Caco-2 (cell line): Measurements from ENCODE around the gene LRRC14B. TPM values are rescaled to one million over a fixed set of nuclear protein-coding genes. Genes with fewer than 3 reads are reported as not detected.

Experiments
- BruUV-seq: library from RNA; stranded (reverse); fragments of 400-500 nt; replicated peaks from 2 replicates; lab custom pipeline; 2021; lab: Mats Ljungman, UMichigan
- CTCF ChIA-PET: fragments of 300-600 bp; sonication (Branson Sonifier 250); formaldehyde crosslinking; loops from one replicate; lab custom pipeline; 2022; ENCODE audit warnings: antibody characterized with exemption; lab: Charles Lee
- POLR2A ChIA-PET: fragments of 300-600 bp; sonication (Branson Sonifier 250); formaldehyde crosslinking; loops from one replicate; lab custom pipeline; 2022; ENCODE audit warnings: antibody characterized with exemption; lab: Charles Lee
- DNase-seq, 2 experiments: peaks; one replicate each; pipeline versions ENCODE4 v3.0.0 to v3.0.0-alpha.2; 2020 to 2022
- H3K27me3 ChIP-seq: replicated peaks from 2 replicates; pipeline ENCODE4 v1.6.0; 2011; ENCODE audit warnings: low read length; ENCODE audit not compliant: control insufficient read depth, insufficient read depth
- H3K36me3 ChIP-seq: 2 replicates; pipeline ENCODE4 v1.5.1; 2011; ENCODE audit warnings: low read length; ENCODE audit not compliant: control insufficient read depth, insufficient read depth
- H3K4me1 ChIP-seq: fragments of 250-450 bp; sonication (Bioruptor Pico); 2 replicates; pipeline ENCODE4 v1.5.1; 2020; ENCODE audit warnings: mild to moderate bottlenecking
- H3K4me3 ChIP-seq: 2 replicates; pipeline ENCODE4 v1.5.1; 2011; ENCODE audit warnings: low read depth, mild to moderate bottlenecking, control low read depth, low read length
- H3K9me3 ChIP-seq: fragments of 250-450 bp; sonication (Bioruptor Pico); 2 replicates; pipeline ENCODE4 v1.5.1; 2020; ENCODE audit warnings: mild to moderate bottlenecking, moderate library complexity
- H3K27ac Mint-ChIP-seq: one replicate; pipeline ENCODE4 v1.8.0; 2022; ENCODE audit warnings: mixed read lengths; ENCODE audit not compliant: unreplicated experiment
- H3K27me3 Mint-ChIP-seq: one replicate; pipeline ENCODE4 v1.8.0; 2022; ENCODE audit warnings: mixed read lengths; ENCODE audit not compliant: insufficient read depth, unreplicated experiment
- H3K36me3 Mint-ChIP-seq: one replicate; pipeline ENCODE4 v1.8.0; 2022; ENCODE audit warnings: mild to moderate bottlenecking, mixed read lengths; ENCODE audit not compliant: insufficient read depth, unreplicated experiment
- H3K4me1 Mint-ChIP-seq: one replicate; pipeline ENCODE4 v1.8.0; 2022; ENCODE audit warnings: low read depth, mixed read lengths; ENCODE audit not compliant: unreplicated experiment
- H3K4me3 Mint-ChIP-seq: one replicate; pipeline ENCODE4 v1.8.0; 2022; ENCODE audit warnings: mild to moderate bottlenecking, moderate library complexity, mixed read lengths; ENCODE audit not compliant: unreplicated experiment
- H3K9me3 Mint-ChIP-seq: one replicate; pipeline ENCODE4 v1.8.0; 2022; ENCODE audit warnings: mixed read lengths; ENCODE audit not compliant: unreplicated experiment
- intact Hi-C: fragments of 100-400 bp; cut with micrococcal nuclease; formaldehyde crosslinking; loops from one replicate; pipeline ENCODE4 v1.10.0; 2022; ENCODE audit not compliant: unreplicated experiment
- total RNA-seq: library from RNA; stranded (reverse); gene quantifications from 2 replicates; pipeline ENCODE4 v1.2.3, GENCODE V29; 2022
- TF ChIP-seq, protein P1 (sequence below), 2 experiments: fragments of 200-600 bp in 1 of 2; IDR thresholded peaks; 1 replicate in 1 of 2; 2 replicates in 1 of 2; pipeline versions ENCODE4 v1.5.1 to v1.8.0; 2011 to 2022; ENCODE audit warnings: antibody characterized with exemption in 1 of 2, control low read depth in 1 of 2, inconsistent platforms in 1 of 2, low read depth in 1 of 2, low read length in 1 of 2, mild to moderate bottlenecking in 1 of 2, moderate library complexity in 1 of 2; ENCODE audit not compliant: insufficient read depth in 1 of 2, severe bottlenecking in 1 of 2, unreplicated experiment in 1 of 2

LRRC14B gene
- total RNA-seq, 1 experiment from 2014 or later: not detected

- TF ChIP-seq, protein P1, sequence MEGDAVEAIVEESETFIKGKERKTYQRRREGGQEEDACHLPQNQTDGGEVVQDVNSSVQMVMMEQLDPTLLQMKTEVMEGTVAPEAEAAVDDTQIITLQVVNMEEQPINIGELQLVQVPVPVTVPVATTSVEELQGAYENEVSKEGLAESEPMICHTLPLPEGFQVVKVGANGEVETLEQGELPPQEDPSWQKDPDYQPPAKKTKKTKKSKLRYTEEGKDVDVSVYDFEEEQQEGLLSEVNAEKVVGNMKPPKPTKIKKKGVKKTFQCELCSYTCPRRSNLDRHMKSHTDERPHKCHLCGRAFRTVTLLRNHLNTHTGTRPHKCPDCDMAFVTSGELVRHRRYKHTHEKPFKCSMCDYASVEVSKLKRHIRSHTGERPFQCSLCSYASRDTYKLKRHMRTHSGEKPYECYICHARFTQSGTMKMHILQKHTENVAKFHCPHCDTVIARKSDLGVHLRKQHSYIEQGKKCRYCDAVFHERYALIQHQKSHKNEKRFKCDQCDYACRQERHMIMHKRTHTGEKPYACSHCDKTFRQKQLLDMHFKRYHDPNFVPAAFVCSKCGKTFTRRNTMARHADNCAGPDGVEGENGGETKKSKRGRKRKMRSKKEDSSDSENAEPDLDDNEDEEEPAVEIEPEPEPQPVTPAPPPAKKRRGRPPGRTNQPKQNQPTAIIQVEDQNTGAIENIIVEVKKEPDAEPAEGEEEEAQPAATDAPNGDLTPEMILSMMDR (IDR thresholded peaks at IDR 0.05; ENCODE audit: insufficient read depth in 1 of 2, low read depth in 1 of 2, low read length in 1 of 2, severe bottlenecking in 1 of 2, unreplicated experiment in 1 of 2): no peak
- Histone ChIP-seq H3K36me3 (no peaks in the 10 kb centered on the region), H3K4me1 (peaks cover 6% of the 10 kb centered on the region; the same call in 1 of the 2 replicates), H3K4me3 (no peak overlapping the region), H3K27me3 (no peaks in the 10 kb centered on the region), H3K9me3 (no peaks in the 10 kb centered on the region)
- ChIA-PET CTCF (no interaction called here), POLR2A (no interaction called here)
- BruUV-seq: no TSS peak
- no peak for DNase-seq
- Mint-ChIP-seq H3K4me1 (peaks cover 12% of the 10 kb centered on the region), H3K4me3 (no peak overlapping the region), H3K27ac (no peak overlapping the region), H3K9me3 (no peaks in the 10 kb centered on the region), H3K36me3 (peaks cover 6% of the 10 kb centered on the region), H3K27me3 (no peaks in the 10 kb centered on the region)
- intact Hi-C loops: no loop called here
These were observed 17.7 kb upstream of the LRRC14B start for GRCh38 chr5:173392-174290.

DNA sequence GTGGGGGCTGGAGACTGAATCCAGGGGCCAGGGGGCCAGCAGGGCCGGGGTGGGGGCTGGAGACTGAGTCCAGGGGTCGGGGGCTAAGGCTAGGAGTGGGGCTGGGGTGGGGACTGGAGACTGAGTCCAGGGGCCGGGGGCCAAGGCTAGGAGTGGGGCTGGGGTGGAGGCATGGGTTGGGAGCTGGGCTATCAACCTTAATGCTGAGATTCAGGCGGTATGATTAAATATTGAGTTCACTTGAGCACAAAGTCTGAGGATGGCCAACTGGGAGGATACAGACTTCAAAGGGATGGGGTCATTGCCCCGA is 17.0 kb upstream of the LRRC14B start:
- H3K27ac Mint-ChIP-seq: no peak overlapping the region
- Histone ChIP-seq H3K36me3 (no peaks in the 10 kb centered on the region), H3K4me1 (peaks cover 6% of the 10 kb centered on the region; the same call in 1 of the 2 replicates), H3K9me3 (no peaks in the 10 kb centered on the region), H3K4me3 (no peak overlapping the region), H3K27me3 (no peaks in the 10 kb centered on the region)
- intact Hi-C loops: no loop called here
- BruUV-seq: no TSS peak
- CTCF ChIA-PET: no interaction called here
- no peaks in the 10 kb centered on the region for H3K9me3 Mint-ChIP-seq
- H3K36me3 Mint-ChIP-seq: peaks cover 6% of the 10 kb centered on the region
- TF ChIP-seq, protein P1 (IDR thresholded peaks at IDR 0.05; ENCODE audit: insufficient read depth in 1 of 2, low read depth in 1 of 2, low read length in 1 of 2, severe bottlenecking in 1 of 2, unreplicated experiment in 1 of 2): no peak
- POLR2A ChIA-PET: no interaction called here
- no peaks in the 10 kb centered on the region for H3K27me3 Mint-ChIP-seq
- peaks cover 12% of the 10 kb centered on the region for H3K4me1 Mint-ChIP-seq
- no peak for DNase-seq
- no peak overlapping the region for H3K4me3 Mint-ChIP-seq

DNA sequence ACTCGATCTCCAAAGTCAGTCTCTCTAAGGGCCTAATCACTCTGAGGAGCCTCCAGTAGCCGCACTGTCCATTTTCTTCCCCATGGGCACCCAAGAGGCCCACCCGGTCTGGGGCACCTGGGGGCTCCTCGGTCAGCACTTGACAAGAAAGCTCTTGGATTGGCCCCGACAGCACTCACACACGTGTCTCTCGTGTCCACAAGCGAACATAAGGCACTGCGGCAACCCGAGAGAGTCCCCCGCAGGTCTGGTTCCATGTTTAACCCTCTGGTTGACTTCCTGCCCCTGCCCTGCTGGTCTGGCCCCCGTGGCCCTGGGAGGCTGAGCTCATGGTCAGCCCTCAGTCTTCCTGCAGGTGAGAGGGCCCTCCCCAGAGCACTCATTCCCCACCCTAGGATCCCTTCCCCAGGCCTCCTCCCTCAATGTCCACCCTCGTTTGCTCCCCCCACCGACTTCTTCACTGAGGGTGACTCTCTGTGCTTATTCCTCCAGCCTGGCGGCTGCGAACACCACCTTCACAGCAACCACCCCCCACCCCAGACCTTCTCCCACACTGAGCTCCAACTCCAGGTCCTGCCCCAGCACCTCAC is 16.3 kb upstream of the LRRC14B start:
- Histone ChIP-seq H3K9me3 (no peaks in the 10 kb centered on the region), H3K36me3 (no peaks in the 10 kb centered on the region), H3K4me1 (peaks cover 6% of the 10 kb centered on the region; the same call in 1 of the 2 replicates), H3K27me3 (no peaks in the 10 kb centered on the region), H3K4me3 (no peak overlapping the region)
- TF ChIP-seq, protein P1 (IDR thresholded peaks at IDR 0.05; ENCODE audit: insufficient read depth in 1 of 2, low read depth in 1 of 2, low read length in 1 of 2, severe bottlenecking in 1 of 2, unreplicated experiment in 1 of 2): no peak
- POLR2A ChIA-PET: no interaction called here
- peaks cover 6% of the 10 kb centered on the region for H3K36me3 Mint-ChIP-seq
- H3K27me3 Mint-ChIP-seq: peaks cover 4% of the 10 kb centered on the region
- no TSS peak for BruUV-seq
- H3K27ac Mint-ChIP-seq: no peak overlapping the region
- CTCF ChIA-PET: no interaction called here
- intact Hi-C loops: no loop called here
- H3K4me3 Mint-ChIP-seq: no peak overlapping the region
- H3K4me1 Mint-ChIP-seq: peaks cover 12% of the 10 kb centered on the region
- no peak for DNase-seq
- no peaks in the 10 kb centered on the region for H3K9me3 Mint-ChIP-seq
